NCI-H345 treated with DMSO at 0.1 percent for 48 hours (cell line): Measurements from ENCODE around the gene VAV2.
A peak's percentile ranks its signal among the peaks of the same experiment; 100 is the strongest.
"Not testable (repeated sequence)": the region's sequence is repeated elsewhere in the genome, so short reads cannot be mapped to it uniquely, and the experiment has no call there.

ENCODE experiments used
- DNase-seq: peaks from one replicate; lab custom pipeline; 2025; ENCODE audit not compliant: unreplicated experiment; lab: John Stamatoyannopoulos, UW

The VAV2 gene

DNA sequence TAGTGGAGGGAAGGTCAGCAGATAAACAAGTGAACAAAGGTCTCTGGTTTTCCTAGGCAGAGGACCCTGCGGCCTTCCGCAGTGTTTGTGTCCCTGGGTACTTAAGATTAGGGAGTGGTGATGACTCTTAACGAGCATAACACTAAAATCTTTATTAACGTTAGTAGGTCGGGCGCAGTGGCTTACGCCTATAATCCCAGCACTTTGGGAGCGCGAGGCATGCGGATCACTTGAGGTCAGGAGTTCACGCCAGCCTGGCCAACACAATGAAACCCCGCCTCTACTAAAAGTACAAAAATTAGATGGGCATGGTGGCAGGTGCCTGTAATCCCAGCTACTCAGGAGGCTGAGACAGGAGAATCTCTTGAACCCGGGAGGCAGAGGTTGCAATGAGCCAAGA is 96.1 kb downstream of the VAV2 start:
- DNase-seq: not testable (repeated sequence)

DNA sequence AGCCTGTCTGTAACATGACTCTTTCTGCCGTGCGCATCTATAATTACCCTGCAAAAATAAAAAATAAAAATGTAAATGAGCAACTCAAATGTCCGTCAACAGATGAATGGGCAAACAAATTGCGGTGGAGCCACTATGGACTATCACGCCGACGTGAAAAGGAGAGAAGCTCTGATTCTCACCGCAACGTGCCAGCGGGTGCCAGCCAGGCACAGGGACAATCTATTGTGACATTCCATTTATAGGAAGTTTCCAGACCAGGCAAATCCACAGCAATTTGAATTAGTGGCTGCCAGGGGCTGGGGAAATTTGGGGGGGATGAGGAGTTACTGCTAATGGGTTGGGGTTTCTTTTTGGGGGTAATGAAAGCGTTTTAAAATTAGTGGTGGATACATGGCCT is 96.8 kb downstream of the VAV2 start:
- no peak for DNase-seq

DNA sequence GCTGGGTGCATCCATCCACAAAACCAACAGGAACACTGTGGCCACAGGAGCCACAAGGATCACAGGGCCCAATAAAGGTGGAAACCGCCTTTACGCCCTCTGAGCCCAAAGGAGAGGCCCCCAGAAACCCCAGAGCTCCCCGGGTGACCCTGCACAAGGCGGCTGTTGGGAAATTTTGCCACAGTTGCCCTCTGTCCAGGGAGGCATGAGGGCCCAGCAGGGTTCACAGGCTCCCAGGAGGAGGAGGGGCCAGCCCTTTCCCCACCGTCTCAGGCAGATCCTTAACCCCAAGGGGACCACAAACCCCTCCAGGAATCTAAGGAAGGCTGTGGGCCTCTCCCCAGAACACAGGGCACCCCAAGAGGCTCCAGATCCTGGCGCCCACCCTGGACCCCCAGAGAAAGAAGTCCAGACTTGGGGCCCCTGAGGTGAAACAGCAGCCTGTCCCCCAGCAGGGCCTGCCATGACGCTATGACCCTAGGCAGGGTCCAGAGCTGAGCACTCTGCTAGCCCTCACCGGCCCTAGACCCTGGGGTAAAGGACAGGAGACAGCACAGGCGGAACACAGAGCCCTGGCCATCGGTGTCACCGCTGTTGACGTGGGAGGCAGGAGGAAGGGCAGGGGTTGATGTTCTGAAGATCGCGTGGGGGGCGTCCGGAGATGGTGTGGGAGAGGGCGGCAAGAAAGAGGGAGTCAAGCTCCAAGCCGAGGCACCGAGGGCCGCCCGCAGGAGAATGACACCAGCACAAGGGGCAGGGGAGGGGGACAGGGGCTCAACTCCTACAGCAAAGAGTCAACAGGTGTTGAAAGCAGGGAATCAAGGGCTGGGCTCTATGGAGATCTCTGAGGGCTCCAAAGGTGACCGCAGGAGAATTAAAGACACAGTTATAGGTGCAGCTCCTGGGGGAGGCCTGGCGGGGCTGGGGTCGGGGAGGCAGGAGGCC is 97.5 kb downstream of the VAV2 start:
- no peak for DNase-seq

DNA sequence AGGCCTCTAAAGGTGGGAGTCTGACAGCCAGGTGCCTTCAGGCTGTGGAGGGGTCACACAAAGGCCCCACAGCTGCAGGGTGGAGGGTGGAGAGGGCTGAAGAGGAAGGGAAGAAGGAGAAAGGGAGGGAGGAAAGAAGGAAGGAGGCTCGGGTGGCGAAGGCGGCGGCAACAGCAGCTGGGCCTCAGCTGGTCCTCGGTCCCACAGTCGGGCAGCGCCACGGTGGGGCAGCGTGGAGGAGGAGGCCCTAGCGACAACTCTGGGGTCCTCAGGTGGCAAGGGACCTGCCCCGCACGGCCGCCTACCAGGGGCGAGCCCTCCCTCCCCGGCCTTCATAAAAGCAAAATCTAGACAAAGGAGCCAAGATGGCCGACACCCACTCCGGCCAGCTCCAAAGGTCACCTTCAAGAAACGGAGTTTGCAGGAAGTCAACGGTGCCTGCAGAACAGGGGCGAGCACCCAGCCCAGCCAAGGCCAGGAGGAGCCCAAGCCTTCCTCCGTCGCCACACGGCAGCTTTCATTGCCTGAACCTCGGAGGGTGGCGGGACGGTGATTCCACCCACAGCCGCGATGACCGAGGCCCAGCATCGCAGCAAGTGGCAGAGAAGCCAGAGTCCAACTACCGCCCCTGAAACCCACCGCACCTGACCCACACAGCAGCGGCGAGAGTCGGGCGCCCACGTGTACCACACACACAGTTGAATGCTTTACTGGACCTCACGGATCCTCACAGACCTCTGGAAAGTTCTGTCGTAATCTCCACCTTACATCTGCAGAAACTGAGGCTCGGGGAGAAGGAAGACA is 98.7 kb downstream of the VAV2 start:
- DNase-seq: no peak

DNA sequence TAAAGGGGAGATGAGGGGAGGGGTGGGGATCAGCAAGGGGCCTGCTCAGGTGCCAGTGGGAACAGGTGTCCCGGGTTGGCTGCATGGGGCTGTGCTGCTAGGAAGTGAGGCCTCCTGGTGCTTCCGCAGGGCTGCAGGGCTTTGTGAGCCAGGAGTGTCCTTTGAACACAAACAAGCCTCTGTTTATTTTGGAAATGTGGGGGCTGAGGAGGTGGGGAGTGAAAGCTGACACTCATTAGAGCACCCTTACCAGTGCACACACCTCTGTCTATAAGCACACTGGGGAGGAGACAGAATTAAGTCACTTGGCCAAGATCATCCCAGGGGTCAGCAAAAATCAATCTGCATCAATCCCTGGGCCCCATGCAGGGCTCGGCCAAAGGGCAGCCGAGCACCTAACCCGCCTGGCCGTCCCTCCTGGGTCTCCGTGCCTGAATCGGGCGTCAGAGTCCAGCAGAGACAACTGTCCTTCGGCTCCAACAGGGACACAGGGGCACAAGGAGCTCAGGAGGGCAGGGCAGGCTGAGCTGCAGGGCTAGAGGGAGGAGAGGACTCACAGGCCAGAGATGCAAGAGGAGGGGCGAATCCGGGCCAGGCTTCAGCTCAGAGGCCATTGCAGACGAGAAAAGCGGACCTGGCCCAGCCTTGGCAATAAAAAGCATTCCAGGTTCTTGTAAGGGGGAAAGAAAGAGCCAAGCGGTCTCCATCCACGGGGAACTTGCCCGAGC is 99.8 kb downstream of the VAV2 start:
- peak; percentile 88 for DNase-seq

DNA sequence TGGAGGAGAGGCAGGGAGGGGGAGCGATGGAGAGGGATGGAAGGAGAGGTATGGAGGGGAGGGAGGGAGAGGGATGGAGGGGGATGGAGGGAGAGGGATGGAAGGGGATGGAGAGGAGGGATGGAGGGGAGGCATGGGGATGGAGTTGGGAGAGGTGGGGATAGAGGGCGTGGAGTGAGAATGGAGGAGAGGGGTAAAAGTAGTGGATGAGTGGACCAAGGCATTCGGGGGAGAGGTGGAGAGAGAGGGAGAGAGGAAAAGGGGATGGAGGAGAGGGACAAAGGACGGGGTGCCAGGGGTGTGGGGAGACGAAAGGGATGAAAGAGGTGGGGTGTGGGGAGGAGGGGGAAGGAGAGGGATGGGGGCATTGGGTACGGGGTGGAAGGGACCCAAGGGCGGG is 100.4 kb downstream of the VAV2 start:
- DNase-seq: no peak

DNA sequence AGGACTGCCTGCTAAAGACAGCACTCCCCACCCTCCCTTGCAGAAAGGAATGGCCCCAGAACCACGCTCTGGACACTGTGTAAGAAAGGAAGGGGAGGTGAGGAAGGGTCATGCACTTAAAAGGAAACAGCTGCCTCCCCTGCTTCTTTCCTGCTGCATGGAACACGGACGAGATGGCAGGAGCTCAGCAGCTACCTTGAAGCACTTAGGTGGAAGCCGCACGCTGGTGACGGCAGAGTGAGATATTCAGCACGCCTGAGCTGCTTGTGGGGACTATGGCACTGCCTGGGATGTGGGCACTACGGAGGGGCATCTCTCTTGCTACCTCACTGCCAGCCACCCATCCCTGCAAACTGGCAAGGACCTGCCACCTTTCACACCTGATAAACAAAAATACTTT is 101.5 kb downstream of the VAV2 start:
- DNase-seq: no peak

DNA sequence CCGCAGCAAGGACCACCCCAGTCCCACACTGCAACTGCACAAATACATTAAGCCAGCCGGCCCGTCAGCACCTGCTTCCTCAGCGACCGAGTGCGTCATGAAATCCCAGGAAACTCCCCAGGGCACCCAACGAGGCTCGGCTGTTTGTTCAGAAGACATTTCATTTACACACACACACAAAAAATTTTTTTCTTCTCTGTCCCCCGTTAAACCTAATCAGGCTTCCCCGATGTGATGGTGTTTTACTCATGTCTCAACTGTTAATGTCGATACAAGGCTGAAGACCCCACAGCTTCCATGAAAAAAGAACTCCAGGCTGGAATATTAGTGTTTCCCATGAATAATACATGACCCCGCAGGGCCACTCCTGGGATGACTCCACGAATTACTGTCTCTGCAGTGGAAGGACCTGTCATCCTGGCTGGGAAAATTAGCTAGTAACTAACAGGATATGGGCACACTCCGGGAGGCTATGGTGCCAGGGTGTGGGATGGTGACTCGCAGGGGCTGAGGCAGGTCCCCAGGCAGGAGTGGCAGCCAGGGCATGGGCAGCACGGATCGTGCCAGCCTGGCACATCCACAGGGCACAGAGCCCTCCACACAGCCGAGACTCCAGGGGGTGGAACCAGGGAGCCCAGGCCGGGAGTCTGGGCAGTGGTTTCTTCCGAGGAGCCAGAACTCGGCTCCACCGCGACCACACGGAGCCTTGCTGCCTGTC is 102.4 kb downstream of the VAV2 start:
- peak; percentile 85 for DNase-seq

DNA sequence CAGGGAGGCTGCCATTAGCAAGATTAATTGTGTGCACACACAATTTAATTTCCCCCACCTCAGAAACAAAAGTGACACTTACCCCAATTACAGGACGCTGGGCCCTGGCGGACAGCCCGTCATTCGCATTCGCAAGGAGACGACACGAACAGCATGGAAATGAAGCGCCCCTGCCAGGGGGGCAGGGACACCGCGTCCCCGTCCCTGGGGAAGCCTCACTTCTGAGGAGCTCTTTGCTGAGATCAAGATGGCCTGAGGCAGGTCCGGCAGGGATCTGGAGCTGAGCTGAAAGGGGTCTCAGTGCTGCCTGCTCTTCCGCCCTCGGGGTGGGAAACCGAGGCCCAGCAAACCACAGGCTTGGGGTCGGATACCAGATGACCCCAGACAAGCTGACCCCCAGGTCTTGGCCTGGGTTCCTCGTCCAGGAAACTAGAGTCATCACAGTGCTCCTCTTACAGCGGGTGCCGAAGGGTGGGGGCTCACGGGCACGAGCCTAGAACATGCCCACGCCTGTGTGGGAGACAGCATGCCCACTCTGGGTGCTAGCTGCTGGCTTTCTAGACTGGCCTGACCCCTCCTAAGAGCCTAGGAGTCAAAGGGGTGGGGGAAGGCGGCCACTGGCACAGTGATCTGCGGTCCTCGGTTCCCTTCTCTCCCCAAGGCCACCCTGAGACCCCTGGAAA is 103.2 kb downstream of the VAV2 start:
- peak; percentile 42 for DNase-seq

DNA sequence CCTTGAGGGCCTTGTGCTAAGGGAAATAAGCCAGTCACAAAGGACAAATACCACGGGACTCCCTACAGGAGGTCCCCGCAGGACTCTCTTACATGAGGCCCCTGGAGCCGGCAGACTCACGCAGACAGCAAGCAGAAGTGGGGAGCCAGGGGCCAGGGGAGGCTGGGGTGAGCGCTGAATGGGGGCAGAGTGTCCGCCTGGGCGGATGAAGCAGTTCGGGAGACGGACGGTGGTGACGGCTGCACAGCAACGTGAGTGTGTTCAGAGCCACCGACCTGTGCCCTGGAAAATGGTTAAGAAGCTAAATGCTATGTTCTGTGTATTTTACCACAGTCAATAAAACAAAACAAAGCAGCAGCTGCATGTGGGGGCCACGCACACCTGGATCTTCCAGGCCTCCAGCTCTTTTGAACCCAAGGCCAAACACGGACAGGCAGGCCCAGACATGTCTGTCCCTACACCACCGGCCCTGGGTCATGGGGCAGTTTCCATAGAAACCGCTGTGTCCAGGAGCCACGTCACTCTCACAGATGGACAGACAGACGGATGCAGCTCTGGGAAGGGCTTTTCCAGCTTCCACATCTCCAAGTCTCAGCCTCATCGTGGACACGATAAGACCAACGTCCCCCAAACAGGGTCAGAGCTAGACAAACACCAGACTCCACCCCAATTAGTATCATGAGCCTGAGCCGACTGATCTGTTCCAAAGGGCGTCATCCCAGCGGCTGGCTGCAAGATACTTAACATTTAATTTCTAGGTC is 103.9 kb downstream of the VAV2 start:
- peak; percentile 42 for DNase-seq

DNA sequence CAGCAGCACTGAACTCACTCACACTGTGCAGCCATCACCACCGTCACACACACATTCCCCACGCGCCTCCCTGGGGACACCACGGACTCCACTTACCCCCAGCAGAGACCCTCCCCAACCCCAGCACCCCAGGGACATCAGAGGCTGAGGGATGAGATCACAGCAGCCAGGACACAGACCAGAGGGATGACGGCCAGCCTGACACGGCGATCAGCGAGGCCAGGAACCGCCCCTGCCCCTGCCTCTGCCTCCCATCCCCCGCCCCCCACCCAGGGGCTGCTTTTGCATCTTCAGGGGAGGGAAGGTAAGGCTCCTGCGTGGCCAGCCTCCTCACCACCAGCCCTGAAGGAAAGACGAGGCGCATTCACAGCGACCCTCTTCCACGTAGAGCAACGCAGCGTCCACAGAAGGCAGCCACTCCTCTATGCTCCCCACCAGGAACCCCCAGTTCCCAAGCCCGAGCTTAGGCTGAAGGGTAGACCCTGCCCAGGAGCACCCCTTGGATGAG is 104.5 kb downstream of the VAV2 start:
- DNase-seq: no peak

DNA sequence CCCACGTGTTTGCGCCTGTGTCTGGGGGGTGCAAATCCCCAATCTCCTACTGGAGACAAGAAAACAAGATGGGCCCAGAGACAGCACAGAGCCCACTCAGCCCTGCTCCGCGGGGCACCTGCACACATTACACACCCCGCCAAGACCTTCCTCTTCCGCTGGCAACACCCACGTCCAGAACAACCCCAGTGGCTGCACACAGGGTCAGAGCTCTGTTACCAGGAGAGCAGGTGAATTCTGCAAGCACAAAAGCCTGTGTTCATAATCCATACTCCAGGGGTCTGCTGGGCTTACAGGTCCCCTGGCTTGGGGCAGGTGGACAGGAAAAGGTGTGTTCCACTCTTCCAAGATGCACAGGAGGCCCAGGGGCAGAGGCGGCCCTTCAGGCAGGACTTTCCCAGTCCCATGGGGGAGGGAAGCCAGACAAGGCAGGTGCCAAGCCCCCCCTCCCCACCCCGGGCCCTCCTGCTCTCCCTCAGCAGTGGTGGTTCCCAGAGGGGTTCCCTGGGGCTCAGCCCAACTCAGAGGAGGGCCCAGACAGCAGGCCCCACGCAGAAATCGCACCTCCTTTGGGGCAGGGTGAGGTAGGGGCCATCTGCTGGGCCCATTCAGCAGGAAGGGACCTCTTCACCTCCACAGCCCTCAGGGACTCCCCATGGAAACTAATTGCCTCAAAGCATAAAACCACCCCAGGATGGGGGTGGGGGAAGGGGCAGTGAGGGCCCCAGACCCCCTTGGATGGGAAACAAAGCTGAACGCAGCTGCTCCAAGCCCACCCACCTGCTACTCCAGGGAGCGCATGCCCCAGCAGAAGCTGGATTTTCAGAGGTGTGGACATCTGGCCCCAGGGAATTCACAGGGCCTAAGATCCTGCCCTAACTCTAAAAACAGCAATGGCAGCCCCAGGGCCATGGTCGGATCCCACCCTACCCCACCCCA is 105.3 kb downstream of the VAV2 start:
- no peak for DNase-seq

DNA sequence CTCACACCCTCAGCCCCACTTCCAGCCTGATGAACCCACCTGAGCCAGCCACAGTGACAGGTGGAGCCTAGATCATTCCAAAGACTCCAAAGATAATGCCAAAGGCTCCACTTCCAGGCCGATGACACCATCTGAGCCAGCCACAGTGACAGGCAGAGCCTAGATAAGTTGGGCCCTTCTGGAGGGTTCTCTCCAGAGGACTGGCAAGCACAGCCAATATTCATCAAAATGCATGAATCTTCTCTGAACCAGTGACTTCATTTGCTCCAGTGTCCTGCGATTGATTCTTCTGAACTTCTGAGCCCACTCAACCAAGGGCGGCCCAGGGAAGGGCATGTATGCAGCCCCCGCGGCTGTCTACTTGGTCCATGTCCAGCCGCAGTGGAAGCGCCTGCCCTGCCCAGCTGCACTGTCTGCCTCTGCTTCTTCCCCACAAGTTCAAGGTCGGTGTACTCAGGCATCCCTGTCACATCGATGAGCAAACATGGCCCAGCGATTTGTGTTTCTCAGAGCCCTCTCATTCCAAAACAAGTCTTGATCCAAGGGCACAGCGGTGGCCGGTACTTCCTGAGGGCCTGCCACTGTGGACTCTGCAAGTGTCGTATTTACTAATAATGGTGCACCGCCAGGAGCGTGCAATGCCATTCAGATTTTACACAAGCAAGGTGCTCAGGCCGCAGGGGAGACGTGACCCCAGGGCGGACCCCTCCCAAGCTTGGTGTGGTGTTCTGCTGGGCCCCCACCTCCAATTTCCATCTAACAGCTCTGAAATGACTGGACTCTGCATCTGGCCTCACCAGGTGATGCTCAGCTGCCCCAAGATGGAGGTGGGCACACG is 107.0 kb downstream of the VAV2 start:
- no peak for DNase-seq

DNA sequence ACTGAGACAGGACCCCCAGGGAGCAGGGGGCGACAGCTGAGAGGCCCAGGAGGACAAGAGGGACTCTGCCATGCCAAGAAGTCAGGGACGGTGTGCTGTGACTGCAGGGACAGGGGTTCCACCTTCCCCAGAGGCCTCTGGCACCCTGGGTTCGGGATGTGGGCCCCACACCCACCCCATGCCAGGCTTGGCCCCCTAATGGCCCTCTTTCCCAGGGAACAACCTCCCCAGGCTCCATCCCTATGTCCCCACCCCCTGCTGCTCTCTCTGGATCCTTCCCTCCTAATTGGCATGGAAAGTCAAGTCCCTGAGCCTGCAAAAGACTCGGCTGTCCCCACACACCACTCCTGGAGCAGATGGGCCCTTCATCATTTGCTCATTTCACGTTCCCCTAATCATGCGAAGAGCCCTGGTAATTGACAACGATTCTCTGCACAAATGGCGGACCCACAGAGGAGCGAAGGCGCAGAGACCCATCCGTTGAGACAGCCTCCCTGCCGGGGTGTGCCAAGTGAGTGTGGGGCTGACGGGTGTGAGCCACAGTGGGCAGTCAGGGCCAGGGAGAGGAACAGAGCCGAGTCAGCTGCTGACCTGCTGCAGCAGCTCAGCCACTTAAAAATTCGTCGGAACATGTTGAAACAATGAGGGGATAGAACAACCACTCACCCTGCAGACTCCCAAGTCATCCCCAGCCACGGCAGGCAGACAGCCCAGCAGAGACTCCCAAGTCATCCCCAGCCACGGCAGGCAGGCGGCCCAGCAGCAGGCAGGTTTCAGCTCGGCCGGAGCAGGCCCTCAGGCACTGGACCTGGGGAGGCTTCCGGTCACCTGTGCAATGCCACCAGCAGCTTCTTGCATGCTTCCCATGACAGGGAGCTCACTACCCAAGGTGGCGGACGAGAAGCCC is 109.0 kb downstream of the VAV2 start:
- DNase-seq: no peak

DNA sequence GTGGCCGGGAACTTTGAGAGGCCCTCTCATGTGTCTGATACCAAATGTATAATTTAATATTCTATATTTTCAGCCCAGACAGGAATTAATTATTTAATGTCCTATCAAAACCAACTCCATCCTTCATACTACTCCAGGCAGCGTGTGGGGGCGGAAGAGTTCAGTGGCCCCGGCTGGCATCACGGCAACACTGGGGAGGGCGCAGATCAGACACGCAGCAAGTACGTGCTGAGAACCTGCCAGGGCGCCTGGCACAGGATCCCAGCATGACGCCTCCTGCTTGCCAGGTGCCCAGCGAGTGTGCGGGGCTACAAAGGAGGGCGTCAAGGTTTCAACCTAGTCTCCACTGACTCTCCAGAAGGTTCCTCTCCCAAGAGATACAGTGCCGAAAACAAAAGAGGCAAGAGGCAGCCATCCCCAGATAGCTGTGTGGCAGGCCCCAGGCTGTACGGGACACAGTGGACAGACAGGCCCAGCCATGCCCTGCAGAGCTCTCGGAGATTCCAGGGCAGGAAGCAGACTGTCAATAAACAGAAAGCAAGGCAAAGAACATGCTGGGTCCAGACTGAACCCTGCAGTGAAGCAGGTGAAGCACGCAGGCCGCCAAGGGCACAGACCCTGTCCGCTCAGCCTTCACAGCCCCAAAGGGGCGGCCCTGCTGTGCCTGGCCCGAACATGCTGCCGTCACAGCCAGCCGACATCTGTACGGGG is 110.3 kb downstream of the VAV2 start:
- peak; percentile 90 for DNase-seq
